C4-2B (cell line): ENCODE results near the gene MT1B.

Experiments
- CTCF ChIP-seq: fragments of 450-650 bp; conservative IDR thresholded peaks from 2 replicates; pipeline ENCODE4 v1.5.1; 2017; ENCODE audit warnings: mild to moderate bottlenecking
- ZFX ChIP-seq: fragments of 450-650 bp; IDR thresholded peaks from 2 replicates; pipeline ENCODE4 v1.6.1; 2017

- TF ChIP-seq CTCF (no peak), ZFX (no peak)
Observed at GRCh38 chr16:56697456-56698155, 45.9 kb downstream of the MT1B start.
